ENCODE results near the gene CCT8.

DNA sequence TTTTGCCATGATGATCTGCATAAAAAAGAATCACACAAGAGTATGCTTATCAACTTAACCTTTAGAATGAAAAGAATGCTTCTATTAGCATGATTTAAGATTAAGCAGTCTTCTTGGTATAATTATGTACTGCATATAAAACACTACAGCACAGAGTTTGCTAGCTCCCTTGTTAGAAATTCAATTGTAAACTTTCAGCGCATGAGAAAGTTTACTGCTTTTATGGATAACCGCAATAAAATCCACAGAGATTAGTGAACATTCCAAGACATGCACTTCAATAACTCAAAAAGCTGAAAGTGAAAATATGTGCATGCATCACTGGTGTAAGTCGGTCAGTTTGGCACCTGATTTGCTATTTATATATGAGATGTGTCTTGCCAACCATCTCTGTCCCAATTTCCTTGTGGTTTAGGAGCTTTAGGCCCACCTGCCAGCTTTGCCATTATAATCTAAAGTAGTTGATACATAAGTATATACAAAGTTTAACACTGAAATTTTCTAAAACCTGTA is 16.9 kb downstream of the CCT8 start:
- no peak for TF ChIP-seq RNF2 (IDR thresholded peaks at IDR 0.05; ENCODE audit: borderline replicate concordance, low read depth, low read length, missing control alignments, poor library complexity, severe bottlenecking)
- TF ChIP-seq, protein P1, sequence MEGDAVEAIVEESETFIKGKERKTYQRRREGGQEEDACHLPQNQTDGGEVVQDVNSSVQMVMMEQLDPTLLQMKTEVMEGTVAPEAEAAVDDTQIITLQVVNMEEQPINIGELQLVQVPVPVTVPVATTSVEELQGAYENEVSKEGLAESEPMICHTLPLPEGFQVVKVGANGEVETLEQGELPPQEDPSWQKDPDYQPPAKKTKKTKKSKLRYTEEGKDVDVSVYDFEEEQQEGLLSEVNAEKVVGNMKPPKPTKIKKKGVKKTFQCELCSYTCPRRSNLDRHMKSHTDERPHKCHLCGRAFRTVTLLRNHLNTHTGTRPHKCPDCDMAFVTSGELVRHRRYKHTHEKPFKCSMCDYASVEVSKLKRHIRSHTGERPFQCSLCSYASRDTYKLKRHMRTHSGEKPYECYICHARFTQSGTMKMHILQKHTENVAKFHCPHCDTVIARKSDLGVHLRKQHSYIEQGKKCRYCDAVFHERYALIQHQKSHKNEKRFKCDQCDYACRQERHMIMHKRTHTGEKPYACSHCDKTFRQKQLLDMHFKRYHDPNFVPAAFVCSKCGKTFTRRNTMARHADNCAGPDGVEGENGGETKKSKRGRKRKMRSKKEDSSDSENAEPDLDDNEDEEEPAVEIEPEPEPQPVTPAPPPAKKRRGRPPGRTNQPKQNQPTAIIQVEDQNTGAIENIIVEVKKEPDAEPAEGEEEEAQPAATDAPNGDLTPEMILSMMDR (IDR thresholded peaks at IDR 0.05; ENCODE audit: control extremely low read depth in 1 of 3, insufficient read depth in 1 of 3, low read depth in 1 of 3, low read length in 3 of 3), result no peak
- TF ChIP-seq SP1 (IDR thresholded peaks at IDR 0.05; ENCODE audit: low read depth, low read length), result no peak
- TF ChIP-seq POLR2A (IDR thresholded peaks at IDR 0.05; ENCODE audit: control extremely low read depth in 1 of 2, low read depth in 2 of 2, low read length in 2 of 2), result no peak
- TF ChIP-seq CBX5 (IDR thresholded peaks at IDR 0.05; ENCODE audit: low read depth, low read length), result no peak
- no peak for TF ChIP-seq CEBPB (IDR thresholded peaks at IDR 0.05; ENCODE audit: low read depth, low read length)
- no peak for TF ChIP-seq CHD2 (IDR thresholded peaks at IDR 0.05; ENCODE audit: low read length)
- no peak for TF ChIP-seq JUND (IDR thresholded peaks at IDR 0.05; ENCODE audit: low read length)
- no peak for TF ChIP-seq CBX8 (IDR thresholded peaks at IDR 0.05; ENCODE audit: borderline replicate concordance, low read depth, low read length)
